Measurements from ENCODE around the gene RAPGEF1.

DNA sequence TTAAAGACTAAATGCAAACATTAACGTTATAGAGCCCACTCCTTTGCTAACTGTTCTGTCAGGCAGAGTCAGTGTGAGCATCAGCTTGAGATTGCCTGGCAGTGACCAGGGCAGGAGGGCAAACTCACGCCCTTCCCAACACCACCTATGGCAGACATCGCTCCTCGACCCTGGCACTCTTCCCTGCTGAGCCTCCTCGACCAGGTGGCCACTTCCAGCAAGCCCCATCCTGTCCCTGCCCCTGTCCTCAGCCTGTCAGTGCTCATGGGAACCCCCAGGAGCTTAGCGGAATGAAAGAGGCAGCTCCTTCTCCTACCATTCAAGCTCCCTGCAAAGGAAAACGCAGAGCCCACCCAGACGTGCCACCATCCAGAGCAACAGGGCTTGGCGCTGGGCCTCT, 152.5 kb downstream of the RAPGEF1 start:
- TF ChIP-seq, protein P1, sequence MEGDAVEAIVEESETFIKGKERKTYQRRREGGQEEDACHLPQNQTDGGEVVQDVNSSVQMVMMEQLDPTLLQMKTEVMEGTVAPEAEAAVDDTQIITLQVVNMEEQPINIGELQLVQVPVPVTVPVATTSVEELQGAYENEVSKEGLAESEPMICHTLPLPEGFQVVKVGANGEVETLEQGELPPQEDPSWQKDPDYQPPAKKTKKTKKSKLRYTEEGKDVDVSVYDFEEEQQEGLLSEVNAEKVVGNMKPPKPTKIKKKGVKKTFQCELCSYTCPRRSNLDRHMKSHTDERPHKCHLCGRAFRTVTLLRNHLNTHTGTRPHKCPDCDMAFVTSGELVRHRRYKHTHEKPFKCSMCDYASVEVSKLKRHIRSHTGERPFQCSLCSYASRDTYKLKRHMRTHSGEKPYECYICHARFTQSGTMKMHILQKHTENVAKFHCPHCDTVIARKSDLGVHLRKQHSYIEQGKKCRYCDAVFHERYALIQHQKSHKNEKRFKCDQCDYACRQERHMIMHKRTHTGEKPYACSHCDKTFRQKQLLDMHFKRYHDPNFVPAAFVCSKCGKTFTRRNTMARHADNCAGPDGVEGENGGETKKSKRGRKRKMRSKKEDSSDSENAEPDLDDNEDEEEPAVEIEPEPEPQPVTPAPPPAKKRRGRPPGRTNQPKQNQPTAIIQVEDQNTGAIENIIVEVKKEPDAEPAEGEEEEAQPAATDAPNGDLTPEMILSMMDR (IDR thresholded peaks at IDR 0.05), result no peak
- no peak for TF ChIP-seq ZFX (IDR thresholded peaks at IDR 0.05; ENCODE audit: borderline replicate concordance)

All from 22Rv1 (cell line).